Measurements from ENCODE around the gene ANKRD37. TPM values are rescaled to one million over a fixed set of nuclear protein-coding genes. Genes with fewer than 3 reads are reported as not detected.
A peak's percentile ranks its signal among the peaks of the same experiment; 100 is the strongest.

Gene ANKRD37
- total and polyA plus RNA-seq, 3 experiments from 2014 or later: 14.5 to 16.1 (median 16.1) TPM

- DNase-seq: peak in 2 of 5 donors; percentile 18 to 24
- H3K4me1 Mint-ChIP-seq: peaks cover 27 to 37% (median 35%) of the 10 kb centered on the region in 3 donors
- Histone ChIP-seq H3K36me3 (ENCODE audit: insufficient read depth, low read length) (peaks cover 10% of the 10 kb centered on the region), H3K9me3 (ENCODE audit: low read length) (no peaks in the 10 kb centered on the region), H3K4me3 (ENCODE audit: low read length) (peak within 1 kb of the TSS; percentile 75), H3K27me3 (ENCODE audit: insufficient read depth, low read length, poor library complexity, severe bottlenecking) (no peaks in the 10 kb centered on the region), H3K4me1 (ENCODE audit: insufficient read depth, low read length) (peaks cover 16% of the 10 kb centered on the region), H3K27ac (ENCODE audit: low read depth, low read length) (peak within 1 kb of the TSS; percentile 98)
- peak within 1 kb of the TSS; percentile 94 to 98 (median 96) for H3K4me3 Mint-ChIP-seq
- no peaks in the 10 kb centered on the region for H3K27me3 Mint-ChIP-seq
- H3K36me3 Mint-ChIP-seq: peaks cover 0 to 23% (median 8%) of the 10 kb centered on the region in 3 donors
- no peaks in the 10 kb centered on the region for H3K9me3 Mint-ChIP-seq
- peak within 1 kb of the TSS; percentile 93 to 99 (median 99) for H3K27ac Mint-ChIP-seq
- ChIA-PET POLR2A (interaction anchor here (1.0 to 3.2 kb wide), 4 partner anchors 30 to 661 kb away, joined by 3 to 39 read pairs (median 5); partner anchors contain the start of genes CENPU, SNX25 and UFSP2), CTCF (interaction anchor here (1.5 to 3.4 kb wide), 3 partner anchors 31 to 252 kb away, joined by 4 to 19 read pairs (median 4); partner anchors contain the start of genes SLC25A4 and UFSP2)
Measured at GRCh38 chr4:185395238-185395955, 1.2 kb upstream of the ANKRD37 start, which contains the start of gene LRP2BP. Gene LRP2BP, minus strand, starts transcription at chr4:185395924. Its CDS starts 17,738 bp downstream, at chr4:185378186.

- Mint-ChIP-seq H3K4me1 (peaks cover 27 to 37% (median 33%) of the 10 kb centered on the region in 3 donors), H3K36me3 (peaks cover 0 to 30% (median 9%) of the 10 kb centered on the region in 3 donors), H3K27me3 (no peaks in the 10 kb centered on the region), H3K27ac (peak overlapping the region; percentile 93 to 99 (median 99)), H3K9me3 (no peaks in the 10 kb centered on the region), H3K4me3 (peak overlapping the region; percentile 94 to 98 (median 96))
- CTCF ChIA-PET: interaction anchor here (1.5 to 3.4 kb wide), 3 partner anchors 30 to 253 kb away, joined by 4 to 19 read pairs (median 4); partner anchors contain the start of genes SLC25A4 and UFSP2
- Histone ChIP-seq H3K36me3 (ENCODE audit: insufficient read depth, low read length) (peaks cover 10% of the 10 kb centered on the region), H3K4me3 (ENCODE audit: low read length) (peak overlapping the region; percentile 75), H3K9me3 (ENCODE audit: low read length) (no peaks in the 10 kb centered on the region), H3K27ac (ENCODE audit: low read depth, low read length) (peak overlapping the region; percentile 98), H3K4me1 (ENCODE audit: insufficient read depth, low read length) (peaks cover 16% of the 10 kb centered on the region), H3K27me3 (ENCODE audit: insufficient read depth, low read length, poor library complexity, severe bottlenecking) (no peaks in the 10 kb centered on the region)
- DNase-seq: peak; percentile 93 to 98 (median 97)
- POLR2A ChIA-PET: interaction anchor here (0.6 to 3.2 kb wide), 5 partner anchors 30 to 253 kb away, joined by 3 to 39 read pairs (median 5); partner anchors contain the start of genes CCDC110, SLC25A4, SNX25 and UFSP2
Measured at GRCh38 chr4:185395956-185396723, 501 bp upstream of the ANKRD37 start.

DNA sequence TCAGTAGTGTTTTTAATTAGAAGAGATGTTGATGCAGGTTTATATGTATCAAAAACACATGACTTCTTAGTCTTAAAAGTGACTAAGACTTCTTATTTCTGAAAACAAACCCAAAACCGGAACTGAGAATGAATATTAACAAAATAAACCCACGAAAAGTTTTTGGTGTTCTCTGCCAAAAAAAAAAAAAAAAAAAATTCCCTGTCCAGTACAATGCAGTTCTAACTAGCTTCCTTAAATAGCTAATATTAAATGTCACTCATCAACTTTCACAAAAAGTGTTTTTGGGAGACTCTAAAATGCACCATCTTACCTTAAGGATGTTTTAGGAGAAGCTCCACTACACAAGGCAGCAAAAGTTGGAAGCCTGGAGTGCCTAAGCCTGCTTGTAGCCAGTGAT, 2.0 kb downstream of the ANKRD37 start:
- Mint-ChIP-seq H3K27ac (peak overlapping the region in 2 of 8 donors; percentile 22 to 46), H3K36me3 (peaks cover 0 to 47% (median 18%) of the 10 kb centered on the region in 3 donors), H3K9me3 (no peaks in the 10 kb centered on the region), H3K4me1 (peaks cover 24 to 29% (median 27%) of the 10 kb centered on the region in 3 donors), H3K4me3 (peak overlapping the region in 1 of 7 donors; percentile 73), H3K27me3 (no peaks in the 10 kb centered on the region)
- no peak for DNase-seq
- peaks cover 16% of the 10 kb centered on the region for H3K4me1 ChIP-seq (ENCODE audit: insufficient read depth, low read length)
- H3K4me3 ChIP-seq (ENCODE audit: low read length): no peak overlapping the region
- ChIA-PET POLR2A (interaction anchor here (1.3 kb wide), 1 partner anchor 27 kb away, joined by 4 read pairs; the partner anchor contains the start of gene UFSP2), CTCF (interaction anchor here (0.7 to 3.4 kb wide), 2 partner anchors 27 to 255 kb away, joined by 3 to 19 read pairs; partner anchors contain the start of genes SLC25A4 and UFSP2)
- H3K9me3 ChIP-seq (ENCODE audit: low read length): no peaks in the 10 kb centered on the region
- no peaks in the 10 kb centered on the region for H3K27me3 ChIP-seq (ENCODE audit: insufficient read depth, low read length, poor library complexity, severe bottlenecking)
- no peak overlapping the region for H3K27ac ChIP-seq (ENCODE audit: low read depth, low read length)
- peaks cover 10% of the 10 kb centered on the region for H3K36me3 ChIP-seq (ENCODE audit: insufficient read depth, low read length)

DNA sequence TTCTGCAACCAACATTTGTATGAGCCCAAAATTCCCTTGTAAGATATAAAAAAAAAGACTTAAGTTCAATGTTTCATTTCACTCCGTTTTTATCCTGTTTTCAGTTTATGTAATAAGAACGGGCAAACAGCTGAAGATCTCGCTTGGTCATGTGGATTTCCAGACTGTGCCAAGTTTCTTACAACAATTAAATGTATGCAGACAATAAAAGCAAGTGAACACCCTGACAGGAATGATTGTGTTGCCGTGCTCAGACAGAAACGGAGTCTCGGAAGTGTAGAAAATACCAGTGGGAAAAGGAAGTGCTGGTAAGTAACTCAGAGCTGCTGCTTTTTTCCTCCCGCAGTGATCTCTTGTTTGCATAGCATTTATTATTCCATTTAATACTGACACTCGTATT, 2.8 kb downstream of the ANKRD37 start:
- no peaks in the 10 kb centered on the region for H3K9me3 ChIP-seq (ENCODE audit: low read length)
- ChIA-PET CTCF (no interaction called here), POLR2A (no interaction called here)
- Mint-ChIP-seq H3K36me3 (peaks cover 0 to 50% (median 20%) of the 10 kb centered on the region in 3 donors), H3K4me3 (no peak overlapping the region), H3K27ac (peak overlapping the region in 1 of 8 donors; percentile 46), H3K27me3 (no peaks in the 10 kb centered on the region), H3K4me1 (peaks cover 18 to 21% (median 19%) of the 10 kb centered on the region in 3 donors), H3K9me3 (no peaks in the 10 kb centered on the region)
- H3K36me3 ChIP-seq (ENCODE audit: insufficient read depth, low read length): peaks cover 10% of the 10 kb centered on the region
- H3K27me3 ChIP-seq (ENCODE audit: insufficient read depth, low read length, poor library complexity, severe bottlenecking): no peaks in the 10 kb centered on the region
- no peak for DNase-seq
- no peak overlapping the region for H3K27ac ChIP-seq (ENCODE audit: low read depth, low read length)
- H3K4me3 ChIP-seq (ENCODE audit: low read length): no peak overlapping the region
- peaks cover 10% of the 10 kb centered on the region for H3K4me1 ChIP-seq (ENCODE audit: insufficient read depth, low read length)

GRCh38 chr4:185404031-185404430, 7.4 kb downstream of the ANKRD37 start:
- Mint-ChIP-seq H3K4me1 (peaks cover 0 to 5% (median 0%) of the 10 kb centered on the region in 3 donors), H3K4me3 (no peak overlapping the region), H3K27ac (peak overlapping the region in 2 of 8 donors; percentile 32 to 35), H3K9me3 (no peaks in the 10 kb centered on the region), H3K27me3 (no peaks in the 10 kb centered on the region), H3K36me3 (peaks cover 0 to 67% (median 29%) of the 10 kb centered on the region in 3 donors)
- CTCF ChIA-PET: interaction anchor here (1.5 kb wide), 1 partner anchor 22 kb away, joined by 3 read pairs; the partner anchor contains the start of gene UFSP2
- H3K4me3 ChIP-seq (ENCODE audit: low read length): no peak overlapping the region
- H3K36me3 ChIP-seq (ENCODE audit: insufficient read depth, low read length): peaks cover 7% of the 10 kb centered on the region
- POLR2A ChIA-PET: interaction anchor here (0.6 kb wide), 1 partner anchor 49 kb away, joined by 3 read pairs; no protein-coding TSS in a partner anchor
- no peak for DNase-seq
- H3K27me3 ChIP-seq (ENCODE audit: insufficient read depth, low read length, poor library complexity, severe bottlenecking): no peaks in the 10 kb centered on the region
- no peaks in the 10 kb centered on the region for H3K9me3 ChIP-seq (ENCODE audit: low read length)
- no peak overlapping the region for H3K27ac ChIP-seq (ENCODE audit: low read depth, low read length)
- no peaks in the 10 kb centered on the region for H3K4me1 ChIP-seq (ENCODE audit: insufficient read depth, low read length)

GRCh38 chr4:185405296-185405999, 8.8 kb downstream of the ANKRD37 start:
- Mint-ChIP-seq H3K9me3 (no peaks in the 10 kb centered on the region), H3K4me3 (no peak overlapping the region), H3K4me1 (no peaks in the 10 kb centered on the region), H3K27ac (peak overlapping the region in 4 of 8 donors; percentile 9 to 63 (median 28)), H3K36me3 (peaks cover 7 to 59% (median 27%) of the 10 kb centered on the region in 3 donors), H3K27me3 (no peaks in the 10 kb centered on the region)
- Histone ChIP-seq H3K9me3 (ENCODE audit: low read length) (no peaks in the 10 kb centered on the region), H3K27ac (ENCODE audit: low read depth, low read length) (no peak overlapping the region), H3K4me3 (ENCODE audit: low read length) (no peak overlapping the region), H3K27me3 (ENCODE audit: insufficient read depth, low read length, poor library complexity, severe bottlenecking) (no peaks in the 10 kb centered on the region), H3K4me1 (ENCODE audit: insufficient read depth, low read length) (no peaks in the 10 kb centered on the region), H3K36me3 (ENCODE audit: insufficient read depth, low read length) (peaks cover 6% of the 10 kb centered on the region)
- no peak for DNase-seq
- ChIA-PET POLR2A (interaction anchor here (0.7 kb wide), 1 partner anchor 70 kb away, joined by 10 read pairs; no protein-coding TSS in a partner anchor), CTCF (interaction anchor here (1.5 kb wide), 1 partner anchor 21 kb away, joined by 3 read pairs; the partner anchor contains the start of gene UFSP2)

- CTCF ChIA-PET: no interaction called here
Measured at GRCh38 chr4:185408432-185408831, 11.8 kb downstream of the ANKRD37 start.

More at GRCh38 chr4:185408432-185408831, 11.8 kb downstream of the ANKRD37 start:
- Histone ChIP-seq H3K4me1 (ENCODE audit: insufficient read depth, low read length) (no peaks in the 10 kb centered on the region), H3K4me3 (ENCODE audit: low read length) (no peak overlapping the region), H3K36me3 (ENCODE audit: insufficient read depth, low read length) (peaks cover 6% of the 10 kb centered on the region), H3K27ac (ENCODE audit: low read depth, low read length) (no peak overlapping the region), H3K27me3 (ENCODE audit: insufficient read depth, low read length, poor library complexity, severe bottlenecking) (no peaks in the 10 kb centered on the region), H3K9me3 (ENCODE audit: low read length) (no peaks in the 10 kb centered on the region)
- H3K4me3 Mint-ChIP-seq: no peak overlapping the region
- H3K27me3 Mint-ChIP-seq: no peaks in the 10 kb centered on the region
- H3K9me3 Mint-ChIP-seq: no peaks in the 10 kb centered on the region
- H3K4me1 Mint-ChIP-seq: no peaks in the 10 kb centered on the region
- H3K27ac Mint-ChIP-seq: peak overlapping the region in 1 of 8 donors; percentile 14
- no peak for DNase-seq
- peaks cover 7 to 57% (median 22%) of the 10 kb centered on the region in 3 donors for H3K36me3 Mint-ChIP-seq
- POLR2A ChIA-PET: no interaction called here

Measured in CD8-positive, alpha-beta memory T cell (primary cell).